Peyer's patch (tissue), 4 donors: Measurements from ENCODE around the gene KRTAP5-3.

Source experiments
- POLR2A ChIP-seq, 2 donors: fragments of 450-650 bp; IDR thresholded peaks; one replicate each; pipeline ENCODE4 v1.5.1; 2017; ENCODE audit warnings: antibody characterized with exemption in 2 of 2, mild to moderate bottlenecking in 2 of 2, moderate library complexity in 2 of 2
- TF ChIP-seq, protein P1 (sequence below), 6 experiments: fragments of 450-650 bp in 4 of 6; fragments of 200-600 bp in 2 of 6; sonication (generic) in 1 of 6; IDR thresholded peaks; one replicate each; pipeline ENCODE4 v1.5.1; 2017 to 2019; ENCODE audit warnings: antibody characterized with exemption in 6 of 6, mild to moderate bottlenecking in 3 of 6, moderate library complexity in 1 of 6

DNA sequence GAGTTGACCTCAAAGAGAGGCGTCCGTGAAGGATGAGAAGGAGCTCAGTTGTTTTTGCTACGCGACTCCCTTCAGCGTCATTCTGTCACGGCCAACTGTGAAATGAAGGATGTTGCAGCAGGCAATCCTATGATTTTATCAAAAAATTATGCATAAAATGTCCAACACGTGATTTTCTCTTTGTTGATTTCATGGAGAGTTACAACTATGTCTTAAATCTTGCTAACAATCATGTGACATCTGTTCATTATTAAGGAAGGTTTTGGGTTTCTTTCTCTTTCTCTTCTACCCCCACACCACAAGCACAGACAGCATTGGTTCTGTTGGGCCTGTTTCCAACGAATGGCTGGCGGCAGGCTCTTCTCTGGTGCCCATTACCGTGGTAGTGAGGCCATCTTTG is 10.0 kb upstream of the KRTAP5-3 start:
- TF ChIP-seq POLR2A (IDR thresholded peaks at IDR 0.05) = no peak
- TF ChIP-seq, protein P1, sequence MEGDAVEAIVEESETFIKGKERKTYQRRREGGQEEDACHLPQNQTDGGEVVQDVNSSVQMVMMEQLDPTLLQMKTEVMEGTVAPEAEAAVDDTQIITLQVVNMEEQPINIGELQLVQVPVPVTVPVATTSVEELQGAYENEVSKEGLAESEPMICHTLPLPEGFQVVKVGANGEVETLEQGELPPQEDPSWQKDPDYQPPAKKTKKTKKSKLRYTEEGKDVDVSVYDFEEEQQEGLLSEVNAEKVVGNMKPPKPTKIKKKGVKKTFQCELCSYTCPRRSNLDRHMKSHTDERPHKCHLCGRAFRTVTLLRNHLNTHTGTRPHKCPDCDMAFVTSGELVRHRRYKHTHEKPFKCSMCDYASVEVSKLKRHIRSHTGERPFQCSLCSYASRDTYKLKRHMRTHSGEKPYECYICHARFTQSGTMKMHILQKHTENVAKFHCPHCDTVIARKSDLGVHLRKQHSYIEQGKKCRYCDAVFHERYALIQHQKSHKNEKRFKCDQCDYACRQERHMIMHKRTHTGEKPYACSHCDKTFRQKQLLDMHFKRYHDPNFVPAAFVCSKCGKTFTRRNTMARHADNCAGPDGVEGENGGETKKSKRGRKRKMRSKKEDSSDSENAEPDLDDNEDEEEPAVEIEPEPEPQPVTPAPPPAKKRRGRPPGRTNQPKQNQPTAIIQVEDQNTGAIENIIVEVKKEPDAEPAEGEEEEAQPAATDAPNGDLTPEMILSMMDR (IDR thresholded peaks at IDR 0.05) = no peak
